HG02840 (cell line): ENCODE measurements around the gene RPL22L1.
"Not testable (repeated sequence)": the region's sequence is repeated elsewhere in the genome, so short reads cannot be mapped to it uniquely, and the experiment has no call there.

Experiments used
- ATAC-seq: cut with Tn5 transposase; IDR thresholded peaks from one replicate; pipeline ENCODE4 v1.9.1; 2021; ENCODE audit warnings: mild to moderate bottlenecking, moderate library complexity, moderate number of reproducible peaks; ENCODE audit not compliant: unreplicated experiment, low FRiP score

Gene RPL22L1

GRCh38 chr3:170836491-170836890 is 33.5 kb downstream of the RPL22L1 start:
- ATAC-seq, result no peak

- ATAC-seq, result no peak
These were observed 34.7 kb downstream of the RPL22L1 start for GRCh38 chr3:170835336-170835735.

GRCh38 chr3:170830580-170830979 is 39.4 kb downstream of the RPL22L1 start:
- no peak for ATAC-seq

- no peak for ATAC-seq
These were observed 40.3 kb downstream of the RPL22L1 start for GRCh38 chr3:170829546-170830272.

GRCh38 chr3:170826047-170826446 is 43.9 kb downstream of the RPL22L1 start:
- ATAC-seq, result no peak

- not testable (repeated sequence) for ATAC-seq
These were observed 46.4 kb downstream of the RPL22L1 start for GRCh38 chr3:170823562-170823961.

GRCh38 chr3:170818325-170818724 is 51.7 kb downstream of the RPL22L1 start:
- ATAC-seq, result not testable (repeated sequence)

GRCh38 chr3:170817471-170817870 is 52.5 kb downstream of the RPL22L1 start:
- not testable (repeated sequence) for ATAC-seq

- ATAC-seq, result no peak
These were observed 53.2 kb downstream of the RPL22L1 start for GRCh38 chr3:170816841-170817240.

- ATAC-seq, result no peak
These were observed 53.7 kb downstream of the RPL22L1 start for GRCh38 chr3:170816341-170816740.

- no peak for ATAC-seq
These were observed 54.1 kb downstream of the RPL22L1 start for GRCh38 chr3:170815936-170816335.

GRCh38 chr3:170815340-170815739 is 54.7 kb downstream of the RPL22L1 start:
- no peak for ATAC-seq
